ENCODE results near the gene LBR. TPM values are rescaled to one million over a fixed set of nuclear protein-coding genes. Genes with fewer than 3 reads are reported as not detected.
"Not testable (repeated sequence)": the region's sequence is repeated elsewhere in the genome, so short reads cannot be mapped to it uniquely, and the experiment has no call there.

The LBR gene
- total RNA-seq, 1 donor, result 25.3 TPM

- no peaks in the 10 kb centered on the region for H3K9me3 ChIP-seq (ENCODE audit: low read depth, low read length)
- no peak overlapping the region for H3K27ac ChIP-seq (ENCODE audit: low read depth, low read length)
- H3K79me2 ChIP-seq (ENCODE audit: insufficient read depth, low read length), result no peaks in the 10 kb centered on the region
- H2AFZ ChIP-seq (ENCODE audit: low read length), result peak overlapping the region; percentile 85
- H3K4me2 ChIP-seq (ENCODE audit: insufficient read depth, low read length), result peak overlapping the region; percentile 76
- peak; percentile 96 for DNase-seq (ENCODE audit: insufficient read length, low spot score, missing footprints)
- TF ChIP-seq, protein P1, sequence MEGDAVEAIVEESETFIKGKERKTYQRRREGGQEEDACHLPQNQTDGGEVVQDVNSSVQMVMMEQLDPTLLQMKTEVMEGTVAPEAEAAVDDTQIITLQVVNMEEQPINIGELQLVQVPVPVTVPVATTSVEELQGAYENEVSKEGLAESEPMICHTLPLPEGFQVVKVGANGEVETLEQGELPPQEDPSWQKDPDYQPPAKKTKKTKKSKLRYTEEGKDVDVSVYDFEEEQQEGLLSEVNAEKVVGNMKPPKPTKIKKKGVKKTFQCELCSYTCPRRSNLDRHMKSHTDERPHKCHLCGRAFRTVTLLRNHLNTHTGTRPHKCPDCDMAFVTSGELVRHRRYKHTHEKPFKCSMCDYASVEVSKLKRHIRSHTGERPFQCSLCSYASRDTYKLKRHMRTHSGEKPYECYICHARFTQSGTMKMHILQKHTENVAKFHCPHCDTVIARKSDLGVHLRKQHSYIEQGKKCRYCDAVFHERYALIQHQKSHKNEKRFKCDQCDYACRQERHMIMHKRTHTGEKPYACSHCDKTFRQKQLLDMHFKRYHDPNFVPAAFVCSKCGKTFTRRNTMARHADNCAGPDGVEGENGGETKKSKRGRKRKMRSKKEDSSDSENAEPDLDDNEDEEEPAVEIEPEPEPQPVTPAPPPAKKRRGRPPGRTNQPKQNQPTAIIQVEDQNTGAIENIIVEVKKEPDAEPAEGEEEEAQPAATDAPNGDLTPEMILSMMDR (IDR thresholded peaks at IDR 0.05; ENCODE audit: extremely low read depth, low read depth, low read length), result peak; percentile 100
- no peaks in the 10 kb centered on the region for H3K36me3 ChIP-seq (ENCODE audit: insufficient read depth, low read length)
- peak overlapping the region; percentile 51 for H3K4me3 ChIP-seq (ENCODE audit: insufficient read depth, low read length)
- H3K27me3 ChIP-seq (ENCODE audit: insufficient read depth, low read length), result no peaks in the 10 kb centered on the region
- peaks cover 3% of the 10 kb centered on the region for H3K4me1 ChIP-seq (ENCODE audit: insufficient read depth, low read length)
- no peaks in the 10 kb centered on the region for H4K20me1 ChIP-seq (ENCODE audit: insufficient read depth, low read length)
Observed at GRCh38 chr1:225474986-225475820, 47.4 kb upstream of the LBR start.

DNA sequence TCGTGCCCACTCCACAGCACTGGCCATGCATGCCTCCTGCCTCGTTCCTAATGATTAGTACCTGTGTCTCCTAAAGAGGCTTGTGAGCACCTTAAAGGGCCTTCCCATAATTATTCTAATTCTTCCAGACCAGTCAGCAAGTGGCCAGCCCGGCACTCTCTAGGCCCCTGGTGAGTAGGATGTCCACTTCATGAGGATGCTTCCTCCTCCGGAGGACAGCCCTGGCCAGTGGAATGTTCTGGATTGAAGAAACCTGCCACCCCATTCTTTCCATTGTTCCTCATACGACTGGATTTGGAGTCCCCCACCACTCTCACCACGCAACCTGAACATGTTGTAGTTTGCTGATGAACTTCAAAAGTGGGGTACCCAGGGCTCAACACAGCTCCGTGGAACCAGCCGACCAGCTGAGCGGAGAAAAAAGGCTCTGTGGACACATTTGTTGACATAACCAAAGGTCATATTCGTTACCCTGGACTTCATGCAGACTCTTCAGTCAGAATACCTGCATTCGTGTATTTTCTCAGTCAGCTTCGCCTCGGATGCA lies 46.7 kb upstream of the LBR start:
- TF ChIP-seq, protein P1 (IDR thresholded peaks at IDR 0.05; ENCODE audit: extremely low read depth, low read depth, low read length), result no peak
- no peaks in the 10 kb centered on the region for H4K20me1 ChIP-seq (ENCODE audit: insufficient read depth, low read length)
- H3K79me2 ChIP-seq (ENCODE audit: insufficient read depth, low read length), result no peaks in the 10 kb centered on the region
- H3K4me2 ChIP-seq (ENCODE audit: insufficient read depth, low read length), result peak overlapping the region; percentile 30
- no peak overlapping the region for H3K27ac ChIP-seq (ENCODE audit: low read depth, low read length)
- no peaks in the 10 kb centered on the region for H3K36me3 ChIP-seq (ENCODE audit: insufficient read depth, low read length)
- H3K27me3 ChIP-seq (ENCODE audit: insufficient read depth, low read length), result no peaks in the 10 kb centered on the region
- DNase-seq (ENCODE audit: insufficient read length, low spot score, missing footprints), result peak; percentile 75
- H3K4me1 ChIP-seq (ENCODE audit: insufficient read depth, low read length), result peaks cover 3% of the 10 kb centered on the region
- no peaks in the 10 kb centered on the region for H3K9me3 ChIP-seq (ENCODE audit: low read depth, low read length)
- no peak overlapping the region for H2AFZ ChIP-seq (ENCODE audit: low read length)
- H3K4me3 ChIP-seq (ENCODE audit: insufficient read depth, low read length), result no peak overlapping the region

DNA sequence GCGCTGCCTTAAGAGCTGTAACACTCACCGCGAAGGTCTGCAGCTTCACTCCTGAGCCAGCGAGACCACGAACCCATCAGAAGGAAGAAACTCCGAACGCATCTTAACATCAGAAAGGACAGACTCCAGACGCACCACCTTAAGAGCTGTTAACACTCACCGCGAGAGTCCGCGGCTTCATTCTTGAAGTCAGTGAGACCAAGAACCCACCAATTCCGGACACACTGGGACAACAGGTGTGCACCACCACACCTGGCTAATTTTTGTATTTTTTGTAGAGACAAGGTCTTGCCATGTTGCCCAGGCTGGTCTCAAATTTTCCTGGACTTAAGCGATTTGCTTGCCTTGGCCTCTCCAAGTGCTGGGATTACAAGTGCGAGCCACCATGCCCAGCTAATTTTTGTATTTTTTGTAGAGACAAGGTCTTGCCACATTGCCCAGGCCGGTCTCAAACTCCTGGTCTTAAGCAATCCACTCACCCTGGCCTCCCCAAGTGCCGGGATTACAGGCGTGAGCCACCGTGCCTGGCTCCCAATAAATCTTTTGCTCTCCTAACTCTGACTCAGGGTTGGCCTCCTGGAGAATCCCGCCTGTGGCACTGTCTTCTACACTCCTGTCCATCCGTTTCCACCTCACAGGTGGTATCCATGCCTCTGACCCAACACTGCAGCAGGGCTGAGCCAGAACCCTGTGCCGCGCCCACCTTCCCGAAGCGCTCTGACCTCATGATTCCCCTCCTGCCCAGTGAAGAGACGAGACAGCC lies 46.0 kb upstream of the LBR start:
- not testable (repeated sequence) for H3K36me3 ChIP-seq (ENCODE audit: insufficient read depth, low read length); H3K4me2 ChIP-seq (ENCODE audit: insufficient read depth, low read length); H3K79me2 ChIP-seq (ENCODE audit: insufficient read depth, low read length)

GRCh38 chr1:225473266-225473665 lies 45.4 kb upstream of the LBR start:
- H3K4me3 ChIP-seq (ENCODE audit: insufficient read depth, low read length), result not testable (repeated sequence)

More for the DNA sequence above, 46.0 kb upstream of the LBR start:
- not testable (repeated sequence) for H3K27me3 ChIP-seq (ENCODE audit: insufficient read depth, low read length); DNase-seq (ENCODE audit: insufficient read length, low spot score, missing footprints); H3K4me3 ChIP-seq (ENCODE audit: insufficient read depth, low read length); H3K27ac ChIP-seq (ENCODE audit: low read depth, low read length); H3K9me3 ChIP-seq (ENCODE audit: low read depth, low read length); H4K20me1 ChIP-seq (ENCODE audit: insufficient read depth, low read length); H3K4me1 ChIP-seq (ENCODE audit: insufficient read depth, low read length); H2AFZ ChIP-seq (ENCODE audit: low read length)

More at GRCh38 chr1:225473266-225473665, 45.4 kb upstream of the LBR start:
- H3K4me2 ChIP-seq (ENCODE audit: insufficient read depth, low read length); H3K27ac ChIP-seq (ENCODE audit: low read depth, low read length); H3K9me3 ChIP-seq (ENCODE audit: low read depth, low read length); H2AFZ ChIP-seq (ENCODE audit: low read length); H3K27me3 ChIP-seq (ENCODE audit: insufficient read depth, low read length); H4K20me1 ChIP-seq (ENCODE audit: insufficient read depth, low read length); H3K36me3 ChIP-seq (ENCODE audit: insufficient read depth, low read length); H3K4me1 ChIP-seq (ENCODE audit: insufficient read depth, low read length); DNase-seq (ENCODE audit: insufficient read length, low spot score, missing footprints); H3K79me2 ChIP-seq (ENCODE audit: insufficient read depth, low read length): not testable (repeated sequence)

Data from osteoblast (primary cell).